HL-60 (cell line): Measurements from ENCODE around the gene MYLK2.

Experiments
- DNase-seq, 2 experiments: peaks; one replicate each; pipeline ENCODE4 v3.0.0-alpha.2; 2010 to 2020; ENCODE audit warnings: low read depth in 1 of 2, low spot score in 1 of 2
- H3K27ac ChIP-seq: fragments of 250-450 bp; sonication (Bioruptor Pico); replicated peaks from 2 replicates; pipeline ENCODE4 v1.5.1; 2020; ENCODE audit warnings: mild to moderate bottlenecking, moderate library complexity
- H3K27me3 ChIP-seq: fragments of 250-450 bp; sonication (Bioruptor Pico); 2 replicates; pipeline ENCODE4 v1.5.1; 2021; ENCODE audit warnings: mild to moderate bottlenecking, moderate library complexity; ENCODE audit not compliant: insufficient read depth, poor library complexity, severe bottlenecking
- H3K4me3 ChIP-seq: replicated peaks from 2 replicates; pipeline ENCODE4 v1.5.1; 2011; ENCODE audit warnings: mild to moderate bottlenecking, control low read depth, low read length; ENCODE audit not compliant: insufficient read depth
- CTCF ChIP-seq: IDR thresholded peaks from one replicate; pipeline ENCODE4 v1.5.1; 2011; ENCODE audit warnings: low read length, control low read depth, inconsistent platforms; ENCODE audit not compliant: insufficient read depth
- GABPA ChIP-seq: IDR thresholded peaks from 2 replicates; pipeline ENCODE4 v1.6.1; 2012; ENCODE audit warnings: low read depth
- POLR2AphosphoS5 ChIP-seq: IDR thresholded peaks from 2 replicates; pipeline ENCODE4 v1.6.1; 2012; ENCODE audit warnings: low read depth
- REST ChIP-seq: IDR thresholded peaks from 2 replicates; pipeline ENCODE4 v1.6.1; 2012; ENCODE audit warnings: low read depth; ENCODE audit not compliant: insufficient replicate concordance
- SPI1 ChIP-seq: IDR thresholded peaks from 2 replicates; pipeline ENCODE4 v1.6.1; 2012; ENCODE audit warnings: low read depth, mild to moderate bottlenecking, borderline replicate concordance

Gene MYLK2

GRCh38 chr20:31790401-31790800, 28.8 kb upstream of the MYLK2 start:
- no peak overlapping the region for H3K4me3 ChIP-seq
- no peak overlapping the region for H3K27ac ChIP-seq
- no peak for DNase-seq
- no peaks in the 10 kb centered on the region for H3K27me3 ChIP-seq
- TF ChIP-seq REST (no peak), CTCF (no peak), SPI1 (no peak), POLR2AphosphoS5 (no peak), GABPA (no peak)

- Histone ChIP-seq H3K27me3 (no peaks in the 10 kb centered on the region), H3K27ac (no peak overlapping the region), H3K4me3 (no peak overlapping the region)
- TF ChIP-seq REST (no peak), GABPA (no peak), POLR2AphosphoS5 (no peak), CTCF (no peak)
- DNase-seq = no peak
Measured at GRCh38 chr20:31797364-31797763, 21.8 kb upstream of the MYLK2 start.

- TF ChIP-seq CTCF = no peak
- TF ChIP-seq POLR2AphosphoS5 = no peak
- no peak for TF ChIP-seq REST
- TF ChIP-seq SPI1 = no peak
- no peak for TF ChIP-seq GABPA
- no peak for DNase-seq
- H3K27ac ChIP-seq = no peak overlapping the region
- H3K27me3 ChIP-seq = no peaks in the 10 kb centered on the region
- no peak overlapping the region for H3K4me3 ChIP-seq
Measured at GRCh38 chr20:31801508-31801907, 17.6 kb upstream of the MYLK2 start.
